ENCODE results near the gene DHRS7C.

DHRS7C gene

DNA sequence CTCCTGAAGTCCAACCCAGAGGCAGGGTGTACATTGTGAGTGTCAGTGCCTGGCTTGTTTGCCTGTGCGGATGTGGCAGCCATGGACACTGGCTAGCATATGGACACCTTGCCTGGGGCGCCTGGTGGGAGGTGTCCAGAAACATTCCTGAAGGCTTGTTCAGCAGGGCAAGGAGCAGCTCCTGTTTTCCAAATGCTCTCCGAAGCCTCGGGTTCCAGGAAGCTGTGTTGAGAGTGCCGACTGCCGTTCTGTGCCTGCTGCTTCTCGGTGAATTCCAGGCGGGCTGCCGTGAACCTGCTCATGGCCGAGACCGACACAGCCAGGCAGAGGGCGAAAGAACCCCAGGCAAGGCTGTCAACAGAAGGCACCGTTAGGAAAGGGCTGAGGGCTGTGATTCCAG, 10.9 kb upstream of the DHRS7C start:
- WGBS (ENCODE audit: extremely low coverage, insufficient coverage, insufficient read length): no CpG with 5 or more reads among the region's 13 CpGs
- H2BK120ac ChIP-seq (ENCODE audit: insufficient read depth, low read length, poor library complexity): no peak overlapping the region
- H3K4me3 ChIP-seq (ENCODE audit: low read depth, low read length): no peak overlapping the region
- H4K12ac ChIP-seq (ENCODE audit: low read depth, low read length): no peak overlapping the region
- H3K36me3 ChIP-seq (ENCODE audit: control insufficient read depth in 1 of 2, insufficient read depth in 2 of 2, low read length in 2 of 2): no peaks in the 10 kb centered on the region
- no peak overlapping the region for H3K23ac ChIP-seq (ENCODE audit: low read length)
- no peak overlapping the region for H4K8ac ChIP-seq (ENCODE audit: low read depth, low read length)
- H3K9me3 ChIP-seq (ENCODE audit: insufficient read depth, low read depth, low read length): no peaks in the 10 kb centered on the region
- no peak overlapping the region for H2AFZ ChIP-seq (ENCODE audit: insufficient read depth, low read length, poor library complexity)
- H2BK12ac ChIP-seq (ENCODE audit: low read length): peak overlapping the region; percentile 3
- no peak overlapping the region for H4K91ac ChIP-seq (ENCODE audit: low read depth, low read length)
- H3K4me2 ChIP-seq (ENCODE audit: low read length): no peak overlapping the region
- H2AK5ac ChIP-seq (ENCODE audit: low read length): no peak overlapping the region
- H3K14ac ChIP-seq (ENCODE audit: low read length): no peak overlapping the region
- peak overlapping the region; percentile 35 for H3K27ac ChIP-seq (ENCODE audit: low read depth, low read length)
- H3K79me1 ChIP-seq (ENCODE audit: low read length): peaks cover 2% of the 10 kb centered on the region
- peak; percentile 96 to 97 for DNase-seq
- no peak overlapping the region for H3K9ac ChIP-seq (ENCODE audit: low read length)
- H3K4ac ChIP-seq (ENCODE audit: low read depth, low read length): no peak overlapping the region
- H2BK5ac ChIP-seq (ENCODE audit: low read depth, low read length, poor library complexity): no peak overlapping the region
- peaks cover 3% of the 10 kb centered on the region in 2 experiments for H3K4me1 ChIP-seq (ENCODE audit: control insufficient read depth in 1 of 2, insufficient read depth in 2 of 2, low read length in 2 of 2)
- no peaks in the 10 kb centered on the region for H3K27me3 ChIP-seq (ENCODE audit: insufficient read depth, low read length)
- no peak overlapping the region for H3K18ac ChIP-seq (ENCODE audit: low read length)
- no peaks in the 10 kb centered on the region for H3K79me2 ChIP-seq (ENCODE audit: control insufficient read depth, insufficient read depth, low read length, poor library complexity)

- no peak overlapping the region for H3K27ac ChIP-seq (ENCODE audit: low read depth, low read length)
- no peaks in the 10 kb centered on the region for H3K79me2 ChIP-seq (ENCODE audit: control insufficient read depth, insufficient read depth, low read length, poor library complexity)
- H3K4me1 ChIP-seq (ENCODE audit: control insufficient read depth in 1 of 2, insufficient read depth in 2 of 2, low read length in 2 of 2): peaks cover 3% of the 10 kb centered on the region in 2 experiments
- no peak for DNase-seq
- no peak overlapping the region for H2AK5ac ChIP-seq (ENCODE audit: low read length)
- H3K14ac ChIP-seq (ENCODE audit: low read length): no peak overlapping the region
- no peak overlapping the region for H4K12ac ChIP-seq (ENCODE audit: low read depth, low read length)
- no peak overlapping the region for H2BK120ac ChIP-seq (ENCODE audit: insufficient read depth, low read length, poor library complexity)
- H3K18ac ChIP-seq (ENCODE audit: low read length): no peak overlapping the region
- H3K23ac ChIP-seq (ENCODE audit: low read length): no peak overlapping the region
- H2BK5ac ChIP-seq (ENCODE audit: low read depth, low read length, poor library complexity): no peak overlapping the region
- H3K36me3 ChIP-seq (ENCODE audit: control insufficient read depth in 1 of 2, insufficient read depth in 2 of 2, low read length in 2 of 2): no peaks in the 10 kb centered on the region
- peaks cover 2% of the 10 kb centered on the region for H3K79me1 ChIP-seq (ENCODE audit: low read length)
- H3K9me3 ChIP-seq (ENCODE audit: insufficient read depth, low read depth, low read length): no peaks in the 10 kb centered on the region
- no peak overlapping the region for H3K4ac ChIP-seq (ENCODE audit: low read depth, low read length)
- H3K27me3 ChIP-seq (ENCODE audit: insufficient read depth, low read length): no peaks in the 10 kb centered on the region
- no peak overlapping the region for H4K91ac ChIP-seq (ENCODE audit: low read depth, low read length)
- WGBS (ENCODE audit: extremely low coverage, insufficient coverage, insufficient read length): no CpG with 5 or more reads among the region's 2 CpGs
- no peak overlapping the region for H3K4me3 ChIP-seq (ENCODE audit: low read depth, low read length)
- H3K4me2 ChIP-seq (ENCODE audit: low read length): no peak overlapping the region
- H3K9ac ChIP-seq (ENCODE audit: low read length): no peak overlapping the region
- H4K8ac ChIP-seq (ENCODE audit: low read depth, low read length): no peak overlapping the region
- no peak overlapping the region for H2AFZ ChIP-seq (ENCODE audit: insufficient read depth, low read length, poor library complexity)
- no peak overlapping the region for H2BK12ac ChIP-seq (ENCODE audit: low read length)
Observed at GRCh38 chr17:9801505-9801904, 10.1 kb upstream of the DHRS7C start.

DNA sequence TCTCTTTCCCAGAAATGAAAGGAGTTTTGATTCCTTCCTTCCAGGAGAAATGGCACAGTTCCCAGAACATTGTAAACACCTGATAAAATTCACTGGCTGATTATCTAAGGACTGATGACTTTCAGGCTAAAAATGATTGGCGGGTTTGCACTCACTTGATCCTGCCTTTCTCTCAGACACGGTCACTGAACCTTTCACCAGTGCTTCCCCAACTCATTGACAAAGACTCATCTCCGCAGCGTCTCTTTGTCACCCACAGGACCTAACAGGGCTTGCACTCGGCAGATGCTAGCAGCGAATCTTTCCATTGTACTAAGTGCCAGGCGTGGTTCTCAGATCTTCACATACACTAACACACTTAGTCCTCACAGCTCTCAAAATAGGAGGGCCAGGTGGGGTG, 7.3 kb upstream of the DHRS7C start:
- Histone ChIP-seq H3K27me3 (ENCODE audit: insufficient read depth, low read length) (no peaks in the 10 kb centered on the region), H3K4me1 (ENCODE audit: control insufficient read depth in 1 of 2, insufficient read depth in 2 of 2, low read length in 2 of 2) (peaks cover 3% of the 10 kb centered on the region in 2 experiments), H4K91ac (ENCODE audit: low read depth, low read length) (no peak overlapping the region), H2BK120ac (ENCODE audit: insufficient read depth, low read length, poor library complexity) (no peak overlapping the region), H2BK12ac (ENCODE audit: low read length) (no peak overlapping the region), H4K12ac (ENCODE audit: low read depth, low read length) (no peak overlapping the region), H3K79me2 (ENCODE audit: control insufficient read depth, insufficient read depth, low read length, poor library complexity) (no peaks in the 10 kb centered on the region), H3K27ac (ENCODE audit: low read depth, low read length) (no peak overlapping the region), H3K14ac (ENCODE audit: low read length) (no peak overlapping the region), H3K9me3 (ENCODE audit: insufficient read depth, low read depth, low read length) (no peaks in the 10 kb centered on the region), H3K23ac (ENCODE audit: low read length) (no peak overlapping the region), H3K4me2 (ENCODE audit: low read length) (no peak overlapping the region), H3K18ac (ENCODE audit: low read length) (no peak overlapping the region), H4K8ac (ENCODE audit: low read depth, low read length) (no peak overlapping the region), H2AK5ac (ENCODE audit: low read length) (no peak overlapping the region), H3K4ac (ENCODE audit: low read depth, low read length) (no peak overlapping the region), H3K9ac (ENCODE audit: low read length) (no peak overlapping the region), H3K36me3 (ENCODE audit: control insufficient read depth in 1 of 2, insufficient read depth in 2 of 2, low read length in 2 of 2) (no peaks in the 10 kb centered on the region), H2BK5ac (ENCODE audit: low read depth, low read length, poor library complexity) (no peak overlapping the region), H3K79me1 (ENCODE audit: low read length) (peaks cover 2% of the 10 kb centered on the region), H2AFZ (ENCODE audit: insufficient read depth, low read length, poor library complexity) (no peak overlapping the region), H3K4me3 (ENCODE audit: low read depth, low read length) (no peak overlapping the region)
- WGBS (ENCODE audit: extremely low coverage, insufficient coverage, insufficient read length): no CpG with 5 or more reads among the region's 7 CpGs
- no peak for DNase-seq

DNA sequence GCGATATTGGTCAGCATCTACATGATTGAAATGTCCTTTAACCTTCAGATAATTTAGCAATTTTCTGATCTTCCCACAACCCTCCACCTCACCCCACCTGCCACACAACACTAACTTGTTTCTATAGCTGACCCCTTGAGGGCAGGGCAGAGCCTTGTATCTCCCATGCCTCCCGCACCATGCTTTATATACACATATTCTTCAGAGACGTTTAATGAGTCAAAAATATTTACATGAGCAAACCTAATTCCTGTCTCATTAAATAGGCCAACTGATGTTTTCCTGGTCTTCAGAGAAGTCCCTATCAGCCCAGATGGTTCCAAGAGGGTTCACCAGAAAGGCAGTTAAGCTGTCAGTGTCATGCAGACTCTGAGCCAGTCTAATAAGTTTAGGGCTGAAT, 6.6 kb upstream of the DHRS7C start:
- no peak overlapping the region for H3K9ac ChIP-seq (ENCODE audit: low read length)
- H3K36me3 ChIP-seq (ENCODE audit: control insufficient read depth in 1 of 2, insufficient read depth in 2 of 2, low read length in 2 of 2): no peaks in the 10 kb centered on the region
- H3K27ac ChIP-seq (ENCODE audit: low read depth, low read length): no peak overlapping the region
- H2AK5ac ChIP-seq (ENCODE audit: low read length): no peak overlapping the region
- no peak overlapping the region for H3K23ac ChIP-seq (ENCODE audit: low read length)
- H4K91ac ChIP-seq (ENCODE audit: low read depth, low read length): no peak overlapping the region
- no peak overlapping the region for H2BK5ac ChIP-seq (ENCODE audit: low read depth, low read length, poor library complexity)
- H3K18ac ChIP-seq (ENCODE audit: low read length): no peak overlapping the region
- no CpG with 5 or more reads among the region's 3 CpGs for WGBS (ENCODE audit: extremely low coverage, insufficient coverage, insufficient read length)
- no peak overlapping the region for H3K4me2 ChIP-seq (ENCODE audit: low read length)
- H3K4me3 ChIP-seq (ENCODE audit: low read depth, low read length): no peak overlapping the region
- H4K8ac ChIP-seq (ENCODE audit: low read depth, low read length): no peak overlapping the region
- no peaks in the 10 kb centered on the region for H3K79me2 ChIP-seq (ENCODE audit: control insufficient read depth, insufficient read depth, low read length, poor library complexity)
- H2AFZ ChIP-seq (ENCODE audit: insufficient read depth, low read length, poor library complexity): no peak overlapping the region
- H3K4ac ChIP-seq (ENCODE audit: low read depth, low read length): no peak overlapping the region
- H4K12ac ChIP-seq (ENCODE audit: low read depth, low read length): no peak overlapping the region
- peaks cover 3% of the 10 kb centered on the region in 2 experiments for H3K4me1 ChIP-seq (ENCODE audit: control insufficient read depth in 1 of 2, insufficient read depth in 2 of 2, low read length in 2 of 2)
- peaks cover 2% of the 10 kb centered on the region for H3K79me1 ChIP-seq (ENCODE audit: low read length)
- no peak overlapping the region for H3K14ac ChIP-seq (ENCODE audit: low read length)
- no peaks in the 10 kb centered on the region for H3K27me3 ChIP-seq (ENCODE audit: insufficient read depth, low read length)
- no peaks in the 10 kb centered on the region for H3K9me3 ChIP-seq (ENCODE audit: insufficient read depth, low read depth, low read length)
- no peak overlapping the region for H2BK12ac ChIP-seq (ENCODE audit: low read length)
- DNase-seq: no peak
- H2BK120ac ChIP-seq (ENCODE audit: insufficient read depth, low read length, poor library complexity): no peak overlapping the region

All from trophoblast cell (in vitro differentiated cells and primary cell).